MM.1S (cell line): ENCODE measurements around the gene CRTC2.

Source experiments
- EZH2phosphoT487 ChIP-seq: fragments of 300-600 bp; sonication (generic); IDR thresholded peaks from 2 replicates; pipeline ENCODE4 v1.6.1; 2018; ENCODE audit warnings: antibody characterized with exemption, low read length
- TF ChIP-seq, protein P1 (sequence below): fragments of 300-600 bp; sonication (generic); IDR thresholded peaks from 2 replicates; pipeline ENCODE4 v1.5.1; 2016; ENCODE audit warnings: antibody characterized with exemption, low read length, mixed read lengths

- TF ChIP-seq, protein P1, sequence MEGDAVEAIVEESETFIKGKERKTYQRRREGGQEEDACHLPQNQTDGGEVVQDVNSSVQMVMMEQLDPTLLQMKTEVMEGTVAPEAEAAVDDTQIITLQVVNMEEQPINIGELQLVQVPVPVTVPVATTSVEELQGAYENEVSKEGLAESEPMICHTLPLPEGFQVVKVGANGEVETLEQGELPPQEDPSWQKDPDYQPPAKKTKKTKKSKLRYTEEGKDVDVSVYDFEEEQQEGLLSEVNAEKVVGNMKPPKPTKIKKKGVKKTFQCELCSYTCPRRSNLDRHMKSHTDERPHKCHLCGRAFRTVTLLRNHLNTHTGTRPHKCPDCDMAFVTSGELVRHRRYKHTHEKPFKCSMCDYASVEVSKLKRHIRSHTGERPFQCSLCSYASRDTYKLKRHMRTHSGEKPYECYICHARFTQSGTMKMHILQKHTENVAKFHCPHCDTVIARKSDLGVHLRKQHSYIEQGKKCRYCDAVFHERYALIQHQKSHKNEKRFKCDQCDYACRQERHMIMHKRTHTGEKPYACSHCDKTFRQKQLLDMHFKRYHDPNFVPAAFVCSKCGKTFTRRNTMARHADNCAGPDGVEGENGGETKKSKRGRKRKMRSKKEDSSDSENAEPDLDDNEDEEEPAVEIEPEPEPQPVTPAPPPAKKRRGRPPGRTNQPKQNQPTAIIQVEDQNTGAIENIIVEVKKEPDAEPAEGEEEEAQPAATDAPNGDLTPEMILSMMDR: no peak
- TF ChIP-seq EZH2phosphoT487: no peak
Observed at GRCh38 chr1:153990468-153991150, 32.2 kb upstream of the CRTC2 start, which contains the start of gene RPS27.
